AG09309 (cell line): ENCODE data around the gene CHKA.

Experiments
- DNase-seq: peaks from one replicate; pipeline ENCODE4 v3.0.0-alpha.2; 2010; ENCODE audit warnings: low read depth
- H3K4me3 ChIP-seq: 2 replicates; pipeline ENCODE4 v1.5.1; 2011; ENCODE audit warnings: mild to moderate bottlenecking, low read depth, low read length, moderate library complexity; ENCODE audit not compliant: control insufficient read depth
- CTCF ChIP-seq: IDR thresholded peaks from 2 replicates; pipeline ENCODE4 v1.5.1; 2011; ENCODE audit warnings: mild to moderate bottlenecking, low read depth, low read length, inconsistent platforms; ENCODE audit not compliant: insufficient read depth, control insufficient read depth; ENCODE audit errors: missing control alignments

CHKA gene

GRCh38 chr11:68006606-68007166 is 114.5 kb downstream of the CHKA start:
- TF ChIP-seq CTCF = no peak

GRCh38 chr11:68004551-68005335 is 116.4 kb downstream of the CHKA start:
- no peak for DNase-seq
- no peak for TF ChIP-seq CTCF
- peak overlapping the region; percentile 52 for H3K4me3 ChIP-seq

More at GRCh38 chr11:68006606-68007166, 114.5 kb downstream of the CHKA start:
- no peak for DNase-seq
- no peak overlapping the region for H3K4me3 ChIP-seq

- H3K4me3 ChIP-seq = peak within 1 kb of the TSS; percentile 52
- no peak for TF ChIP-seq CTCF
- no peak for DNase-seq
These were observed 117.2 kb downstream of the CHKA start, which contains the start of gene UNC93B1 for GRCh38 chr11:68003846-68004550. Gene UNC93B1, minus strand, starts transcription at chr11:68004097. Its CDS starts 54 bp downstream, at chr11:68004043.

- no peak for TF ChIP-seq CTCF
- DNase-seq = no peak
- H3K4me3 ChIP-seq = peak overlapping the region; percentile 52
These were observed 118.0 kb downstream of the CHKA start for GRCh38 chr11:68002938-68003845.
